GM13976 (cell line): ENCODE data around the gene BTBD3.
A peak's percentile ranks its signal among the peaks of the same experiment; 100 is the strongest.

Source experiments
- DNase-seq: peaks from one replicate; pipeline ENCODE4 v3.0.0; 2012; ENCODE audit warnings: low spot score
- in situ Hi-C: fragments of 300-500 bp; cut with MboI; formaldehyde crosslinking; loops from one replicate; pipeline ENCODE4 v1.12.0; 2022; ENCODE audit warnings: low sequenced_read_pairs, mixed read lengths, inconsistent platforms; ENCODE audit not compliant: unreplicated experiment
- TF ChIP-seq, protein P1 (sequence below): IDR thresholded peaks from 2 replicates; pipeline ENCODE4 v1.5.1; 2012; ENCODE audit warnings: borderline replicate concordance, mild to moderate bottlenecking; ENCODE audit not compliant: insufficient read depth; ENCODE audit errors: extremely low read depth, missing control alignments, control extremely low read depth

Gene BTBD3

DNA sequence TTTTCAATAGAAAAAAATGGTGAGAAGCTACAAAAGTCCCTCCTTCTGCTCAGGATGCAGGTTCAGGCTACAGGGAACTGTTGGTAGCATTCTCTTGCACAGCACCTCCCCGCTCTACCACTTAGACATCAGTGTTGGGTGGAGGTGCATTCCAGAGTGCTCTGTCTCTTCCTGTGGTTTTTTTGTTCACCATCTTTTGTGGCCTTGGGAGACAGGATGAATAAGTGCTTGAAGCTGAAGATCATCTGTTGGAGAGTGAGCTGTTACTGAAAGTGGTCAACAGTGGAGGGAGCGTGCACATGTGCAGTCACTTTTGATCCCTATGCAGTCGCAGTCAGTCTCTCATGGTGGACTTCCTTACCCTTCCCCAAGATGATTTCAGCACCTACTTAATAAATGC is 16.6 kb upstream of the BTBD3 start:
- TF ChIP-seq, protein P1, sequence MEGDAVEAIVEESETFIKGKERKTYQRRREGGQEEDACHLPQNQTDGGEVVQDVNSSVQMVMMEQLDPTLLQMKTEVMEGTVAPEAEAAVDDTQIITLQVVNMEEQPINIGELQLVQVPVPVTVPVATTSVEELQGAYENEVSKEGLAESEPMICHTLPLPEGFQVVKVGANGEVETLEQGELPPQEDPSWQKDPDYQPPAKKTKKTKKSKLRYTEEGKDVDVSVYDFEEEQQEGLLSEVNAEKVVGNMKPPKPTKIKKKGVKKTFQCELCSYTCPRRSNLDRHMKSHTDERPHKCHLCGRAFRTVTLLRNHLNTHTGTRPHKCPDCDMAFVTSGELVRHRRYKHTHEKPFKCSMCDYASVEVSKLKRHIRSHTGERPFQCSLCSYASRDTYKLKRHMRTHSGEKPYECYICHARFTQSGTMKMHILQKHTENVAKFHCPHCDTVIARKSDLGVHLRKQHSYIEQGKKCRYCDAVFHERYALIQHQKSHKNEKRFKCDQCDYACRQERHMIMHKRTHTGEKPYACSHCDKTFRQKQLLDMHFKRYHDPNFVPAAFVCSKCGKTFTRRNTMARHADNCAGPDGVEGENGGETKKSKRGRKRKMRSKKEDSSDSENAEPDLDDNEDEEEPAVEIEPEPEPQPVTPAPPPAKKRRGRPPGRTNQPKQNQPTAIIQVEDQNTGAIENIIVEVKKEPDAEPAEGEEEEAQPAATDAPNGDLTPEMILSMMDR: no peak
- DNase-seq: no peak

DNA sequence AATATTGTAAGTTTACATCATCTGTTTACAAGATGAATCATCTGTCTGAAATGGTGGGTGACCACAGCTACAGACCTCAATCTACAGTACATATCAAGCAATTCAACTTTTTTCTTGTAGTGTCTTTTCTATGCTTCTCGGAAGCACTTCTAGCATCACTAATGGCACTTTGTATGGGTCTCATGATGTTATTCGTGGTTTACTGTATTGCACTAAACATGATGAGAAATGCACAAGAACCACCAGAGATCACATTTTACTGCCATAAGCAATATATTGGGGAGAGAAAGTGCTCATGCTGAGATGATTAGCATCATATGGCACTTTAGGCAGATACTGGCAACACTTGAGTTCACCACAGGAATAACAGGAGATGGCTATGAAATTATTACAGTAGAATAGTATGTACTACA is 15.4 kb upstream of the BTBD3 start:
- in situ Hi-C loops: no loop called here
- no peak for DNase-seq
- TF ChIP-seq, protein P1: no peak

More for the DNA sequence above, 16.6 kb upstream of the BTBD3 start:
- in situ Hi-C loops: no loop called here

DNA sequence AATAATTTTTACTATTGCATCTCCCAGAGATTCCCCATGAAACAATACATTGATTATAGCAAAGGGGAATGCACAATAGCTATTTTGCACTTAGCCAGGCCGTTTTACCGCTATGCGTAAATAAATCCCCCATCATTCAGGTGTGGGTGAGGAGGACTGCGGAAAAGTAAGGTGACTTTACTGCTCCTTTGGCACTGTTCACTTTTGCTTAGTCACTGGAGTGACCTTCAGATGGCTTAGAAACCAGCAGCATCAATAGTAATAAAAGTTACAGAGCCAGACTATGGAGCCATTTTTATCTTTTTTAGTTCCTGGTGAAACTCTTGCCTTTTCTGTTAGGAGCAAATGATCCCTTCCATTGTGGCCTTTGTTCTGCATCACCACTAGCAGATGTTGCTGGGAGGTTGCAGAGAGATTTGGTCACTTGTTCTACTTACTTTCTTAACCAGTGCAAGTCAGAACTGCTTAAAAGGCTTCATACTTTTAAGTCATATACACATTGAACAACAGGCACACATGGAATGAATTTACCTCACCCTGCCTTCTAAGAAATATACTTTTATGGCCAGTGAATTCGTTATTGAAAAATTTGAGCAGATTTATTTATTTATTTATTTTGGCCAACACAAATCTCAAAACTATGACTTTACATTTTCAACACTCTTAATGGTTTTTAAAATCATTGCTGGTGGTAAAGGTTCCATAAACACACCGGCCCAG is 12.1 kb upstream of the BTBD3 start:
- TF ChIP-seq, protein P1: no peak
- in situ Hi-C loops: no loop called here
- no peak for DNase-seq

DNA sequence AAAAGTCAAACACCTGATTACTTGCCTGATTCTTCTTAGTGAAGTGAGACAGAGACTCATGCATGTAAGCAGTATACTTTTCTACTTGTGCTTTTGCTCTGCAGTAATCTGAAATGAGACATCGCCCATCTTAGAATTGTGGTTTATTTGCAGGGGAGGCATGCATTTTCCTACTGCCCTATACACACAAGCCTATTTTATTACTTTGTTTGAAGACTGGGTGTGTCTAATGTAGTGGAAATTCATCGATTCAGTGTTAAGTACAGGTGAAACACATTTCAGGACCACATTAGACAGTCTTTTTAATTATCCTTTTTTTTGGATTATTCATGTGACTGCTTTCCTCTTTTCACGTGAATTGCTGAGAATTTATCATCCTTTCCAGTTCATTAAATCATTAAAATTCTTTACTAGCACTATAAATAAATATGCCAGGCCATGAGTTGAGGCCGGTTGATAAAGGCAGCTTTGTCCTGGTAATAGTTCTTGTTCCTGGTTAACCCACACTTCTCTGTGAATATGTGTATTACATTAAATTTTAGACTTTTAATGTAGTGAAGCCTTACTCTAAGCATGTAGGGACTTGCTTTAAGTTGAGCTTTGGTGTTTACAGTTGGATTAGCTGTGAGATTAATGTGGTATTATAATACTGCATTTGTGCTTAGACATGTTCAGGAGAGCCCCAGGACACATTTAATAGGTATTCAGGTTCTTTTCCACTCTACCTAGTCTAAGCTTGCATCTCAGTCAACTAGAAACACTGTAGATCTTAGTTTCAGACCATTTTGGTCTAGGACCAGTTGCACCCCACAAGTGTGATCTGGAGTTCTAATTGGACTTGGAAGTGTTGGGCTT is 10.8 kb upstream of the BTBD3 start:
- no peak for DNase-seq
- TF ChIP-seq, protein P1: no peak
- in situ Hi-C loops: no loop called here

DNA sequence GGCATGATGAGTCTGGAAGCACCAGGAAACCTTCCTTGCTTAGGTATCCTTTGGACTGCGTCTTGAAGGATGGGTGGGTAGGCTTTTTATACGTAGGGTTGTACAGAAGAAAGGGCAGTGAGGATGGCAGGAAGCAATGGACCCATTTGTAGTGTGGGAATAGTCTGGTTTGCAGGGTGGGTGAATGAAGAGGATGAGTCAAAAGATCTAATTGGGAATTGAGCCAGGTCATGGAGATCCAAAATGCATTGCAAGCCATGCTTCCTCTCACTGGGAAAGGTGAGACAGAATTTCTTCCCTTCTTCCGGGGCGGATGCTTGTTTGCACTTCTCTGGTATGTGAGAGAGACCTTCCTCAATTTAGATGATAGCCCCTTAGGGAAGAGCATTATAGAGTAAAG is 10.1 kb upstream of the BTBD3 start:
- TF ChIP-seq, protein P1: no peak
- no peak for DNase-seq
- in situ Hi-C loops: no loop called here

DNA sequence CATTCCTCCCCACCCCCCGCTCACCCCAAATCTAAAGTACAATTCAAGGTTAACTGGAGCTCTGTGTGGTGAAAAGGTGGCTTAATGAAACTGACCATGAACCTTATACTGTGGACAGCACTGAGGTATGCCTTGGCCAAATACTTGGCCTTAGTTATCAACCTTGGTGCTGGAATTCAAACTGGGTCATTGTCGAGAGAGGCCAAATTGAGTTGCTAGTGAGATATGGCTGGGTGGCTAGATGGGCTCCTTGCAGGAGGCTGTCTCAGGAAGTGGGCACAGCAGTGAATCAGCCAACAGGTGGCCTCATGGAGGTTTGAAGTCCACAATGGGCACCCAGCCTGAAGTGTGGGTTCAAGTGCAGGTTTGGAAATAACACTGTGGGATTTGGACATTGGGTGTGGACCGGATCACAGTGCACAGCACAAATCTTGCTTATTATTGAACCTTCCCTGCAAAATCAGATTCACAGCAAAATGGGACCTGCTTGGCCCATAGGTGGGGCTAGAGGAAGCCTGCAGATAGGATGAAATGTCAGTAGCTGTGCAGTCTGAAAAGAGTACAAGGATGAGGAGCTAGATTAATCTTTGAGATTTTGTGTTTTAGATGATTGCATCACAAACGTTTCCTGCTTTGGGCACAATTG is 5.6 kb upstream of the BTBD3 start:
- in situ Hi-C loops: no loop called here

More for the DNA sequence above, 5.6 kb upstream of the BTBD3 start:
- DNase-seq: peak; percentile 6
- TF ChIP-seq, protein P1: peak; percentile 12
